ENCODE data around the gene LLCFC1. TPM values are rescaled to one million over a fixed set of nuclear protein-coding genes. Genes with fewer than 3 reads are reported as not detected.

The LLCFC1 gene
- total and polyA plus RNA-seq, 2 experiments from 2014 or later = not detected

- Mint-ChIP-seq H3K27ac (no peak overlapping the region), H3K27me3 (ENCODE audit: insufficient read depth, low read depth, poor library complexity) (peaks cover 5% of the 10 kb centered on the region), H3K4me1 (peaks cover 2% of the 10 kb centered on the region; the same call in 1 of the 3 replicates), H3K9me3 (no peaks in the 10 kb centered on the region; the same call in 2 of the 3 replicates), H3K36me3 (ENCODE audit: low read depth) (no peaks in the 10 kb centered on the region), H3K4me3 (no peak overlapping the region)
- H3K4me3 ChIP-seq = no peak overlapping the region
- DNase-seq (ENCODE audit: low spot score) (no peak), ATAC-seq (no peak)
- H4K20me1 ChIP-seq (replicated peaks; ENCODE audit: insufficient read depth) = no peaks in the 10 kb centered on the region
- no peaks in the 10 kb centered on the region for H3K79me2 ChIP-seq (replicated peaks; ENCODE audit: insufficient read depth)
- no peak overlapping the region for H2AFZ ChIP-seq
- H3K4me1 ChIP-seq (ENCODE audit: insufficient read depth) = no peaks in the 10 kb centered on the region
- no peaks in the 10 kb centered on the region for H3K27me3 ChIP-seq (ENCODE audit: insufficient read depth)
- H3K4me2 ChIP-seq = no peak overlapping the region
- H3K27ac ChIP-seq (ENCODE audit: low read depth) = no peak overlapping the region
- no peaks in the 10 kb centered on the region for H3K36me3 ChIP-seq (ENCODE audit: insufficient read depth)
- TF ChIP-seq CREB1 (CRISPR knock-in tag; IDR thresholded peaks at IDR 0.05; ENCODE audit: low read depth) (no peak), EZH2 (IDR thresholded peaks at IDR 0.05; ENCODE audit: low read depth, unreplicated experiment) (no peak)
- no peaks in the 10 kb centered on the region for H3F3A ChIP-seq (replicated peaks; ENCODE audit: low read depth)
- peaks cover 6% of the 10 kb centered on the region for H3K9me2 ChIP-seq (ENCODE audit: insufficient read depth)
These were observed 22.8 kb upstream of the LLCFC1 start for GRCh38 chr7:142916508-142916907.

GRCh38 chr7:142917447-142917846 lies 21.8 kb upstream of the LLCFC1 start:
- H3K36me3 Mint-ChIP-seq (ENCODE audit: low read depth) = no peaks in the 10 kb centered on the region
- H3K4me1 ChIP-seq (ENCODE audit: insufficient read depth) = no peaks in the 10 kb centered on the region
- no peaks in the 10 kb centered on the region; the same call in 2 of the 3 replicates for H3K9me3 Mint-ChIP-seq
- H3K27me3 Mint-ChIP-seq (ENCODE audit: insufficient read depth, low read depth, poor library complexity) = peaks cover 5% of the 10 kb centered on the region
- H3K36me3 ChIP-seq (ENCODE audit: insufficient read depth) = no peaks in the 10 kb centered on the region
- ATAC-seq (no peak), DNase-seq (ENCODE audit: low spot score) (no peak)
- TF ChIP-seq ZNF331 (CRISPR knock-in tag; IDR thresholded peaks at IDR 0.05; ENCODE audit: low read depth) = no peak
- no peak for TF ChIP-seq CREB1 (CRISPR knock-in tag; IDR thresholded peaks at IDR 0.05; ENCODE audit: low read depth)
- TF ChIP-seq STAT1 (IDR thresholded peaks at IDR 0.05; ENCODE audit: unreplicated experiment) = no peak
- no peak for TF ChIP-seq JUNB (IDR thresholded peaks at IDR 0.05; ENCODE audit: unreplicated experiment)
- no peak for TF ChIP-seq NANOG (IDR thresholded peaks at IDR 0.05; ENCODE audit: borderline replicate concordance)
- no peak for TF ChIP-seq REST (IDR thresholded peaks at IDR 0.05; ENCODE audit: unreplicated experiment)
- TF ChIP-seq CTCF (conservative IDR thresholded peaks at IDR 0.05; ENCODE audit: low read depth in 2 of 2) = no peak
- TF ChIP-seq EZH2 (IDR thresholded peaks at IDR 0.05; ENCODE audit: low read depth, unreplicated experiment) = no peak
- TF ChIP-seq ZNF114 (CRISPR knock-in tag; IDR thresholded peaks at IDR 0.05) = no peak
- H3K9me2 ChIP-seq (ENCODE audit: insufficient read depth) = peaks cover 6% of the 10 kb centered on the region
- H3K4me3 Mint-ChIP-seq = no peak overlapping the region
- no peaks in the 10 kb centered on the region for H3F3A ChIP-seq (replicated peaks; ENCODE audit: low read depth)
- peaks cover 2% of the 10 kb centered on the region; the same call in 1 of the 3 replicates for H3K4me1 Mint-ChIP-seq
- no peak overlapping the region for H3K4me2 ChIP-seq
- H3K27ac Mint-ChIP-seq = no peak overlapping the region
- H3K27ac ChIP-seq (ENCODE audit: low read depth) = no peak overlapping the region
- no peaks in the 10 kb centered on the region for H4K20me1 ChIP-seq (replicated peaks; ENCODE audit: insufficient read depth)
- H3K79me2 ChIP-seq (replicated peaks; ENCODE audit: insufficient read depth) = no peaks in the 10 kb centered on the region
- no peaks in the 10 kb centered on the region for H3K27me3 ChIP-seq (ENCODE audit: insufficient read depth)
- no peak overlapping the region for H3K4me3 ChIP-seq
- no peak overlapping the region for H2AFZ ChIP-seq

All from GM23338 (cell line).